Neuronal stem cell (in vitro differentiated cells): ENCODE data around the gene OR4D1.
A peak's percentile ranks its signal among the peaks of the same experiment; 100 is the strongest.
"Not testable (repeated sequence)": the region's sequence is repeated elsewhere in the genome, so short reads cannot be mapped to it uniquely, and the experiment has no call there.

Experiments
- DNase-seq: peaks from one replicate; pipeline ENCODE4 v3.0.0-alpha.2; 2013; ENCODE audit warnings: low spot score
- H2AFZ ChIP-seq: one replicate; pipeline ENCODE4 v1.6.1; 2013; ENCODE audit warnings: mild to moderate bottlenecking, low read length, inconsistent platforms
- H2AK5ac ChIP-seq: 2 replicates; pipeline ENCODE4 v1.6.1; 2013; ENCODE audit warnings: low read depth, mild to moderate bottlenecking, inconsistent platforms, low read length, moderate library complexity, mixed read lengths
- H2BK120ac ChIP-seq: 2 replicates; pipeline ENCODE4 v1.6.1; 2013; ENCODE audit warnings: low read depth, mild to moderate bottlenecking, inconsistent platforms, low read length, moderate library complexity, mixed read lengths
- H2BK12ac ChIP-seq: one replicate; pipeline ENCODE4 v1.6.1; 2013; ENCODE audit warnings: low read length, inconsistent platforms
- H2BK15ac ChIP-seq: 2 replicates; pipeline ENCODE4 v1.6.1; 2013; ENCODE audit warnings: mild to moderate bottlenecking, low read length, inconsistent platforms, mixed read lengths
- H2BK5ac ChIP-seq: one replicate; pipeline ENCODE4 v1.6.1; 2013; ENCODE audit warnings: inconsistent platforms, mild to moderate bottlenecking, low read length, moderate library complexity
- H3K14ac ChIP-seq: one replicate; pipeline ENCODE4 v1.6.1; 2013; ENCODE audit warnings: low read length, inconsistent platforms
- H3K18ac ChIP-seq: 2 replicates; pipeline ENCODE4 v1.6.1; 2013; ENCODE audit warnings: low read length, inconsistent platforms
- H3K23ac ChIP-seq: 2 replicates; pipeline ENCODE4 v1.6.1; 2013; ENCODE audit warnings: low read depth, mild to moderate bottlenecking, mixed read lengths, low read length, inconsistent platforms; ENCODE audit not compliant: poor library complexity
- H3K27ac ChIP-seq: replicated peaks from 3 replicates; pipeline ENCODE4 v1.5.1; 2013; ENCODE audit warnings: low read length, inconsistent platforms
- H3K27me3 ChIP-seq, 3 experiments: 2 replicates each; pipeline ENCODE4 v1.6.1; 2013; ENCODE audit warnings: low read length in 3 of 3, mild to moderate bottlenecking in 2 of 3, inconsistent platforms in 1 of 3, low read depth in 1 of 3, mixed read lengths in 1 of 3, moderate library complexity in 1 of 3; ENCODE audit not compliant: control insufficient read depth in 3 of 3, insufficient read depth in 3 of 3
- H3K36me3 ChIP-seq, 2 donors: replicated peaks in 1 of 2; 2 replicates each; pipeline ENCODE4 v1.6.1; 2013; ENCODE audit warnings: low read length in 2 of 2; ENCODE audit not compliant: control insufficient read depth in 2 of 2, insufficient read depth in 2 of 2
- H3K4ac ChIP-seq: 2 replicates; pipeline ENCODE4 v1.6.1; 2013; ENCODE audit warnings: inconsistent platforms, mild to moderate bottlenecking, low read length, moderate library complexity
- H3K4me1 ChIP-seq, 2 donors: 1 replicate in 1 of 2; 2 replicates in 1 of 2; pipeline ENCODE4 v1.6.1; 2013; ENCODE audit warnings: low read length in 2 of 2, low read depth in 1 of 2; ENCODE audit not compliant: control insufficient read depth in 2 of 2, insufficient read depth in 1 of 2
- H3K4me2 ChIP-seq: one replicate; pipeline ENCODE4 v1.6.1; 2013; ENCODE audit warnings: mild to moderate bottlenecking, low read length, inconsistent platforms; ENCODE audit not compliant: insufficient read depth, poor library complexity, severe bottlenecking
- H3K4me3 ChIP-seq, 2 donors: 2 replicates each; pipeline ENCODE4 v1.5.1; 2013; ENCODE audit warnings: low read length in 2 of 2, mild to moderate bottlenecking in 2 of 2, inconsistent platforms in 1 of 2, moderate library complexity in 1 of 2
- H3K79me1 ChIP-seq: one replicate; pipeline ENCODE4 v1.6.1; 2013; ENCODE audit warnings: low read depth, mild to moderate bottlenecking, inconsistent platforms, low read length, moderate library complexity
- H3K9ac ChIP-seq: one replicate; pipeline ENCODE4 v1.6.1; 2013; ENCODE audit warnings: mild to moderate bottlenecking, low read depth, low read length, inconsistent platforms; ENCODE audit not compliant: poor library complexity
- H3K9me3 ChIP-seq, 2 donors: replicated peaks in 1 of 2; 2 replicates each; pipeline versions ENCODE3 to v1.6.1; 2013; ENCODE audit warnings: low read length in 2 of 2, mild to moderate bottlenecking in 2 of 2, inconsistent platforms in 1 of 2, low read depth in 1 of 2, mixed read lengths in 1 of 2, moderate library complexity in 1 of 2; ENCODE audit not compliant: control insufficient read depth in 2 of 2, insufficient read depth in 1 of 2
- H4K8ac ChIP-seq: one replicate; pipeline ENCODE4 v1.6.1; 2013; ENCODE audit warnings: low read depth, mild to moderate bottlenecking, inconsistent platforms, low read length, moderate library complexity
- H4K91ac ChIP-seq: one replicate; pipeline ENCODE4 v1.6.1; 2013; ENCODE audit warnings: low read length, low read depth, mild to moderate bottlenecking, inconsistent platforms; ENCODE audit not compliant: poor library complexity
- WGBS, 2 donors: extraction: QIAGEN DNeasy Blood & Tissue Kit; methylation state at CpG; one replicate each; pipeline ENCODE4 v1.1.7; 2013; ENCODE audit warnings: missing lambda C conversion rate in 2 of 2, mixed read lengths in 1 of 2; ENCODE audit not compliant: insufficient read length in 2 of 2, insufficient replicate concordance in 1 of 2; ENCODE audit errors: extremely low coverage in 2 of 2; 5-methylcytosine and 5-hydroxymethylcytosine counted together

OR4D1 gene

DNA sequence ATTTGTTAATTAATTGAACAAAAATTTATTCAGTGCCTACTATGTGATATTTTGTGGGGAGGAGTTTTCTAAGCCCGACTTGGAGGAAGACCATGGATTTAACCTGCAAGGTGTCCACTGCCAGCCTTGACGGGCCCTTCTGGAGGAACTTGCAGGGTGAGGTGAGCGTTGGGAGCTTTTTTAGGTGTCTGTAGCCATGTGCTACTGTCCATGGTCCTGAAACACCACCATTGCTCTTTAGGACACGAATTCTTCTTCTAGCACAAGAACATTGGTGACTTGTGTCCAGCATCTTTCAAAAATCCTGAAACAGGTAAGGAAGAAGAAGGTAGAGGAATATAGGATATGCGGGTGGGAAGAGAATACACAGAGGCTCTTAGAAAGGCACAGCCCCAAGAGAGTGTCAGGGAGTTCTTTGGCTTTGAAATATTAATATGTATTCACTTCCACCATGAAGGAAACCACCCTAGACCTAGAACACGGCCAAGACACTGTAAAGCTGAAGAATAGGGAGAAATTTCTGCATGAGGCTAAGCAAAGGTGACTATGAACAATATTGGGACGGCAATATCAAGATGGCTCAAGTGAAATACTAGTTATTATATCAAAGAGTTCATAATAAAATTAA is 27.9 kb upstream of the OR4D1 start:
- H3K4ac ChIP-seq: no peak overlapping the region
- H4K91ac ChIP-seq: no peak overlapping the region
- no peak overlapping the region for H2BK120ac ChIP-seq
- peaks cover 0 to 10% (median 4%) of the 10 kb centered on the region in 3 experiments for H3K27me3 ChIP-seq
- H2AK5ac ChIP-seq: no peak overlapping the region
- no peak overlapping the region for H3K9ac ChIP-seq
- DNase-seq: peak; percentile 80
- no peak overlapping the region for H4K8ac ChIP-seq
- no peak overlapping the region for H2BK12ac ChIP-seq
- no peak overlapping the region for H2AFZ ChIP-seq
- H3K36me3 ChIP-seq: no peaks in the 10 kb centered on the region
- H3K4me2 ChIP-seq: no peak overlapping the region
- H3K14ac ChIP-seq: no peak overlapping the region
- no peak overlapping the region for H3K18ac ChIP-seq
- WGBS, 2 donors: no CpG with 5 or more reads among the region's 7 CpGs
- H3K9me3 ChIP-seq: peaks cover 0 to 3% of the 10 kb centered on the region in 2 donors
- no peaks in the 10 kb centered on the region for H3K4me1 ChIP-seq
- H3K79me1 ChIP-seq: no peaks in the 10 kb centered on the region
- H2BK15ac ChIP-seq: no peak overlapping the region
- no peak overlapping the region for H2BK5ac ChIP-seq
- H3K4me3 ChIP-seq: no peak overlapping the region
- H3K27ac ChIP-seq: no peak overlapping the region
- H3K23ac ChIP-seq: no peak overlapping the region

DNA sequence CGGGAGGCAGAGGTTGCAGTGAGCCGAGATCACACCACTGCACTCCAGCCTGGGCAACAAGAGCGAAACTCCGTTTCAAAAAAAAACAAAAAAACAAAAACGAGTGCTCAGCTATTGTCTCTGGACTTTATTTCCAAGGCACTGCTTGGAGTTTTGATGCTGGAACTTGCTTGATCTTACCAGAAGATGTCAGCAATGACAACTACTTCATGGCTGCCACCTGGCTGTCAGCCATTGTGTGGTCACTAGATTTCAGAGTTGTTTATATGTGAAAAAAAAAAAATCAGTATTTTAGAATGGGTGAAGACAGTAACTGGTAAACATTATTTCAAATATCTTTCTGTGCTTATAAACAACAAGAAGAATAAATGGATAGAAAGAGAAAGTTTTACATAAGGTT is 26.3 kb upstream of the OR4D1 start:
- H2BK120ac ChIP-seq: no peak overlapping the region
- DNase-seq: no peak
- no peak overlapping the region for H3K4ac ChIP-seq
- no peaks in the 10 kb centered on the region for H3K36me3 ChIP-seq
- no peak overlapping the region for H2BK15ac ChIP-seq
- no peak overlapping the region for H2BK5ac ChIP-seq
- H2AK5ac ChIP-seq: no peak overlapping the region
- H4K91ac ChIP-seq: no peak overlapping the region
- no peak overlapping the region for H2AFZ ChIP-seq
- H3K4me1 ChIP-seq: no peaks in the 10 kb centered on the region
- no peak overlapping the region for H3K27ac ChIP-seq
- no peak overlapping the region for H2BK12ac ChIP-seq
- H3K9me3 ChIP-seq: peaks cover 0 to 3% of the 10 kb centered on the region in 2 donors
- no peak overlapping the region for H4K8ac ChIP-seq
- H3K27me3 ChIP-seq: peaks cover 0 to 21% (median 4%) of the 10 kb centered on the region in 3 experiments
- no CpG with 5 or more reads among the region's 5 CpGs for WGBS, 2 donors
- no peak overlapping the region for H3K4me2 ChIP-seq
- H3K23ac ChIP-seq: no peak overlapping the region
- H3K79me1 ChIP-seq: no peaks in the 10 kb centered on the region
- H3K14ac ChIP-seq: no peak overlapping the region
- H3K9ac ChIP-seq: no peak overlapping the region
- H3K18ac ChIP-seq: no peak overlapping the region
- H3K4me3 ChIP-seq: no peak overlapping the region

DNA sequence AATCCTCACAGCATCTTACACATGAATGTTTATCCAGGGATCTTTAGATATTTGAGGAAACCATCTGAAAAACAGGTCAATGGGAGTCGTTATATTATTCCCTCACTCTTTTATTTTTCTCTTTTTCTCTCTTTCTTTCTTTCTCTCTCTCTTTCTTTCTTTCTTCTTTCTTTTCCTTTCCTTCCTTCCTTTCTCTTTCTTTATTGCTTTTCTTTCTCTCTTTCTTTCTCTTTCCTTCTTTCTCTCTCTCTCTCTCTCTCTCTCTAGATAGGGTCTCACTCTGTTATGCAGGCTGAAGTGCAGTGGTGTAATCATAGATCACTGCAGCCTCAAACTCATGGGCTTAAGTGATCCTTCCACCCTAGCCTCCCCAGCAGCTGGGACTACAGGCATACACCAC is 20.3 kb upstream of the OR4D1 start:
- no peak overlapping the region for H2BK12ac ChIP-seq
- no peak overlapping the region for H3K27ac ChIP-seq
- no peak overlapping the region for H2AFZ ChIP-seq
- DNase-seq: no peak
- no peak overlapping the region for H3K4me2 ChIP-seq
- no peak overlapping the region for H2BK120ac ChIP-seq
- H2AK5ac ChIP-seq: no peak overlapping the region
- H3K4me3 ChIP-seq: no peak overlapping the region
- H3K9me3 ChIP-seq: no peaks in the 10 kb centered on the region
- H3K23ac ChIP-seq: no peak overlapping the region
- peaks cover 0 to 38% (median 2%) of the 10 kb centered on the region in 3 experiments for H3K27me3 ChIP-seq
- H3K9ac ChIP-seq: no peak overlapping the region
- no peak overlapping the region for H4K8ac ChIP-seq
- no peaks in the 10 kb centered on the region for H3K4me1 ChIP-seq
- no peaks in the 10 kb centered on the region for H3K36me3 ChIP-seq
- H3K4ac ChIP-seq: no peak overlapping the region
- no peak overlapping the region for H4K91ac ChIP-seq
- no peak overlapping the region for H3K18ac ChIP-seq
- WGBS, 2 donors: no CpG with 5 or more reads among the region's 1 CpG
- H3K14ac ChIP-seq: no peak overlapping the region
- no peak overlapping the region for H2BK5ac ChIP-seq
- H2BK15ac ChIP-seq: no peak overlapping the region
- H3K79me1 ChIP-seq: no peaks in the 10 kb centered on the region

DNA sequence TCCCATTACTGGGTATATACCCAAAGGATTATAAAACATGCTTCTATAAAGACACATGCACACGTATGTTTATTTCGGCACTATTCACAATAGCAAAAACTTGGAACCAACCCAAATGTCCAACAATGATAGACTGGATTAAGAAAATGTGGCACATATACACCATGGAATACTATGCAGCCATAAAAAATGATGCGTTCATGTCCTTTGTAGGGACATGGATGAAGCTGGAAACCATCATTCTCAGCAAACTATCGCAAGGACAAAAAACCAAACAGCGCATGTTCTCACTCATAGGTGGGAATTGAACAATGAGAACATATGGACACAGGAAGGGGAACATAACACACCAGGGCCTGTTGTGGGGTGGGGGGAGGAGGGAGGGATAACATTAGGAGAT is 15.5 kb upstream of the OR4D1 start:
- not testable (repeated sequence) for H3K9me3 ChIP-seq, H2BK15ac ChIP-seq, H2BK5ac ChIP-seq, H3K9ac ChIP-seq, H3K4me1 ChIP-seq, H4K91ac ChIP-seq, H2BK120ac ChIP-seq, H3K4me3 ChIP-seq, H3K36me3 ChIP-seq, H3K23ac ChIP-seq, H2AK5ac ChIP-seq, H3K18ac ChIP-seq, DNase-seq, H2BK12ac ChIP-seq, H3K14ac ChIP-seq, H4K8ac ChIP-seq, H3K79me1 ChIP-seq, H3K27ac ChIP-seq, H2AFZ ChIP-seq, H3K4me2 ChIP-seq, H3K4ac ChIP-seq
- WGBS, 2 donors: no CpG with 5 or more reads among the region's 5 CpGs
- H3K27me3 ChIP-seq: peaks cover 0 to 49% (median 2%) of the 10 kb centered on the region in 3 experiments
